Cardiac fibroblast (primary cell): ENCODE results near the gene RASAL1.

ENCODE experiments used
- DNase-seq, 2 donors: peaks; one replicate each; pipeline versions ENCODE4 v3.0.0 to v3.0.0-alpha.2; 2010; ENCODE audit warnings: low read depth in 2 of 2
- H3K4me3 ChIP-seq, 2 donors: replicated peaks in 1 of 2; 1 replicate in 1 of 2; 2 replicates in 1 of 2; pipeline ENCODE4 v1.5.1; 2011; ENCODE audit warnings: low read depth in 2 of 2, low read length in 2 of 2, mild to moderate bottlenecking in 2 of 2, moderate library complexity in 1 of 2
- CTCF ChIP-seq: IDR thresholded peaks from one replicate; pipeline ENCODE4 v1.5.1; 2011; ENCODE audit warnings: low read depth, mild to moderate bottlenecking, low read length, inconsistent platforms

Gene RASAL1

GRCh38 chr12:113170457-113170856, 34.9 kb upstream of the RASAL1 start:
- no peak for TF ChIP-seq CTCF
- DNase-seq: no peak

DNA sequence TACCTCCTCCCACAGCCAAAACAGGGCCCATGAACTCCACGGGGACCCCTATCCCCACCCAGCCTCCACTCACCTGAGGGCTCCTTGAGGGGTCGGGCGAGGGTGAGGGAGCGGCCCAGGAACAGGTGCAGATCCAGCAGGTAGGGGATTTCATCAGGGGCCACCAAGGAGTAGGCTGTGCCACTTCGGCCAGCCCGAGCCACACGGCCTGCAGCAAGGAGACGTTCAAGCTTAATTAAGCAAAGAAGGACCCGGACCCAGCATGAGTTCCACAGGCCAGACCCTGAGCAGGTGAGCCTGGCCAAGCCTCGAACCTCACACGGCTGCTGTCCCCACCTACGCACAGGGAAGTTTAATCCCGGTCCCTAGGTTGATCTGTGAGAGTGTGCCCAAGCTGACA, 34.1 kb upstream of the RASAL1 start:
- no peak for DNase-seq
- no peak overlapping the region for H3K4me3 ChIP-seq
- no peak for TF ChIP-seq CTCF

More at GRCh38 chr12:113170457-113170856, 34.9 kb upstream of the RASAL1 start:
- no peak overlapping the region for H3K4me3 ChIP-seq

GRCh38 chr12:113167868-113168267, 32.3 kb upstream of the RASAL1 start:
- DNase-seq: no peak
- H3K4me3 ChIP-seq: no peak overlapping the region
- TF ChIP-seq CTCF: no peak

GRCh38 chr12:113165521-113166450, 30.2 kb upstream of the RASAL1 start:
- no peak overlapping the region for H3K4me3 ChIP-seq
- no peak for DNase-seq
- no peak for TF ChIP-seq CTCF

GRCh38 chr12:113164014-113164413, 28.5 kb upstream of the RASAL1 start:
- TF ChIP-seq CTCF: no peak
- no peak overlapping the region for H3K4me3 ChIP-seq
- no peak for DNase-seq

GRCh38 chr12:113163030-113163360, 27.4 kb upstream of the RASAL1 start:
- no peak for TF ChIP-seq CTCF
- no peak overlapping the region for H3K4me3 ChIP-seq
- no peak for DNase-seq
